ENCODE results near the gene MAPRE3.

MAPRE3 gene

DNA sequence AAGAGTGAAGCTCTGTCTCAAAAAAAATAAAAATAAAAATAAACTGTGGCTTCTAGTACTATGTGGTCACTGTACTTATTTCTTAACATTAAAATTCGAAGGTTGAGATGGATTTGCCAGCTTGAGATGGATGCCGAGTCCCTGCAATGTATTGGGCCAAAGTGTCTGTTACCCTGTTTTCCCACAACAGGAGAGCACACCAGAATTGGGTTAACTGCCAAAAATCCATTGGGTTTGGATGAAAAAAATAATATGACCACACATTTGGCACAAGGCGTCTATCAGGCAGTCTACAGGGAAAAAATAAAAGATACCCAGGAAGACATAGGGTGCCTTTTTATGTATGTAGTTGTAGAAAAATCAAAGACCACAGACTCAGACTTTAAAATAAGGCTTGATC lies 19.2 kb upstream of the MAPRE3 start:
- no peak for DNase-seq

- no peak for DNase-seq
Measured at GRCh38 chr2:26952374-26952773, 18.1 kb upstream of the MAPRE3 start.

DNA sequence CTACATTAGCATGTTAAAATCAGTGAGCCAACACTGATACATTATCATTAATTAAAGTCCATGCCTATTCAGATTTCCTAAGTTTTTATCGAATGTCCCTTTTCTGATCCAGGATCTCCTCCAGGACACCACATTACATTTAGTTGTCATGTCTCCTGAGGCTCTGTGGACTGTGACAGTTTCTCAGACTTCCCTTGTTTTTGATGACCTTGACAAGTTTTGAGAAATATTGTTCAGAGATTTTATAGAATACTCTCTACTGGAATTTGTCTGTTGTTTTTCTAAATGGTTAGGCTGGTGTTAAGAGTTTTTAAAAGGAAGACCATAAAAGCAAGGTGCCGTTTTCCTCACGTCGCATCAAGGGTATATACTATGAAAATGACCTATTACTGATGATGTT lies 16.3 kb upstream of the MAPRE3 start:
- DNase-seq, result no peak

DNA sequence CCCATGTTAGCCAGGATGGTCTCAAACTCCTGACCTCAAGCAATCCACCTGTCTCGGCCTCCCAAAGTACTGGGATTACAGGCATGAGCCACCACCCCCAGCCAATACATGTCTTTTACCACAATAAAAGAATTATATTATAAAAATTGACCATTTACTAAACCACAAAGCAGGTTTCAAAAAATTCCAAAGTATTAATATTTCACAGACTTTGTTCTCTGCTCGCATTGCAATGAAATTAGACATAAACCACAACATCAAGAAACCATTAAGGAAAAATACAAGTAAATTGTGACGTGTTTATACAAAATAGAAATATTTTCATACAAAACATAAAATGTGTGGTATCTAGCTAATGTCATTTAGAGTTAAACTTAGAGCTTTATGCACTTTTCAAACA lies 13.4 kb upstream of the MAPRE3 start:
- DNase-seq, result no peak

GRCh38 chr2:26957534-26957933 lies 12.9 kb upstream of the MAPRE3 start:
- no peak for DNase-seq

DNA sequence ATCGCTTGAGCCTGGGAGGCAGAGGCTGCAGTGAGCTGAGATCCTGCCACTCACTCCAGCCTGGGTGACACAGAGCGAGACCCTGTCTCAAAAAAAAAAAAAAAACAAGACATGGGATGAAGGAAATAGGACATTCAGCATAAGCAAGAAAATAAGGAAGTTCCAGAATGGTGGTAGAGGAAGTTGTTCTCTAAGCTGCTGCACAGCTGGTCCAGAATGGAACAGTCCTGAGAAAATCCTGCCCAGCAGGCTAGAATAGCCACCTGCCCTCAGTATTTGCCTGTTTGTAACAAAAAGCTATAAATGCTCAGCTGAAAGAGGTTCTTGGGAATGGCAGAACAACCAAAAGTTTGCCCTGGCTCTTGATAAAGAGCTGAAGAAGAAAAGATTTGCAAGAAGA lies 11.1 kb upstream of the MAPRE3 start:
- DNase-seq, result no peak

DNA sequence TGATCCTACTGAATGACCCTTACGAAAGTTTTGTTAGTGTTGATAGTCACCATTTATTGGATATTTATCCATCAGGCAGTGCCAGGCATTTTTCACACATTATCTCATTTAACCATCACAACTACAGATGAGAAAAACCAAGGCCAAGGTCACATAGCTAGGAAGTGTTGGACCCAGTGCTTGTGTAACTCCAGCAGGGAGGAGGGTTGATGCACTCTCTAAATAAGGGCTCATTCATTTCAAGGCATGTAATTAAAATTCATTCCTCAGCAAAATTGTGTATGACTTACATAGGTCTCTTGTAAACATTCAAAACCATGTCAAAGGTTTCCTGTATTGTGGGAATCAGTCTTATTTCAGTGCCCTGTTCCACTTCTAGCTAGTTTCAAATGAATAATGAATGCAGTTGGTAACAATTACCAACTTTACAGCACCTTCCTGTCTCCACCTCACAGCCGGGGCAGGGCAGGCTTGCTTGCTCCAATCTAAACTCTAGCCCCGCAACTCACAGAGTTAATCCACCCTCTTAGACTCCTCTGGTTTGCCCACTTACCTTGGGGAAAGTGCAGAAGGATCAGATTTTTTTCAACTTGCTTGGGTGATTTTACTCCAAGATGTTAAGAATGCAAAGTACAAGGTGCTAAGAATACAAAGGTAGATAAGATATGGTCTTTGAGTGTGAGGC lies 5.8 kb upstream of the MAPRE3 start:
- DNase-seq, result no peak

GRCh38 chr2:26968001-26968400 lies 2.4 kb upstream of the MAPRE3 start:
- no peak for DNase-seq

DNA sequence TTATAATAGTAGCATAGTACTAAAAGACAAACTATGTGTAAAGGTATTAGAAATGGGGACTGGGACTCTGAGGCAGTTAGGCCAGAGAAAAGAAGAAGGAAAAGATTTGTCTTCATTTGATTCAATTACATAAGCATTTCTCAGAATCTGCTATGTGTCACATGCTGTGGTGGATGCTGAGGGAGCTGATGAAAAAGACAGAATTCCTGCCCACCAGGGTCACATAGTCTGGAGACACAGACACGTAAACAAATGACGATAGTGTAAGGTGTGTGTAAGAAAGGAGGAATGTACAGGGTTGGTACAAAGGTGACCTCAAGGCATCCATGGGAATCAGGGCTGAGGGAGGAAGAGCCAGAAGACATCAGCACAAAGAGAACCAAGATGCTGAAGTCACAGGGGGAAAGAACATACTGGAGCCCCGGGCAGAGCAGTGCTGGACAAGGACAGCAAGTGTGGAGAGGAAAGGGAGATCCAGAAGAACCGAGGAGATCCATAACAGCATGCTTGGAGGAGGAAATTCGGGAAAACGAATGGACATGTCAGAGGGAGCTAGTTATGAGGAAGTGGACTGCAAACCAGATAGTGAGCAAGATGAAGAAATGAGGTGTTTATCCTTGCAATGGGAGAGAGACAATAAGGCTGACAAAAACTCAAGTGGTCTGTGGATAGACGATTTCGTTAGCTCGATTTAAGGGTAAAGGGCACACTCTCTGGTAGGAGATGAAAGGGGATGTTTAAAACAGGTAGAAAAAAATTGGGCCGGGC lies 1.2 kb upstream of the MAPRE3 start:
- DNase-seq, result no peak

DNA sequence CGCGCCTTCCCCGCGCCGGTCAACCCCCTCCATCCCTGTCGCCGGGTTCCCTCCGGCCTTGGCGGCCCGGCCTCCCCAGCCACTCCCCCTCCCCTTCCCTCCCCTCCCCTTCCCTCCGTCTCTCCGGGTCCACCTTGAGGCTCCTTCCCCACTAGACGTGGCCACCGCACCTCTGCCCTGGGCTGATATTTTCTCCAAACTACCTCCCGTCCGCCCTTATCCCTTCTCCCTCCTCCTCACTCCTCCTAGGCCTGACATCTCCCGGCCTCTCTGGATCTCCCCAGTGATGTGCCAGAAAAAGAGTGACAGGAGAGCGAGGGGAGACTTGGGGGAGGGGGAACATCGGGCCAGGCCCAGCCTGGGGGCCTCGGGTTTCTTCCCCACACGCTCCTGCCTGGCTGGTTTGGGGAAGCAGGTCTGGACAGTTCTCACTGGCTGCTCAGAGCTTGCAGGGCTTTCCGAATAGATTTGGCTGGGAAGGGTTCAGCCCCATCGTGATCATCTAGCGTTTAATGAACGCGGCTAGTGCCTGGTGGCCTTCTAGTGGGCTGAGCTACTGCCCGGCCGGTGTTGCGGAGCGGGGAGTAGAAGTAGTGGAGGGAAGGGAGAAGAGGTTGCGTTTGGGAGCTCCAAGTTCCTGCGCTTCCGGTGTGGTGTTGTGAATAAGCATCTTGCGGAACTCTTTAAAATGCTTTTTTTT lies 641 bp downstream of the MAPRE3 start:
- no peak for DNase-seq

DNA sequence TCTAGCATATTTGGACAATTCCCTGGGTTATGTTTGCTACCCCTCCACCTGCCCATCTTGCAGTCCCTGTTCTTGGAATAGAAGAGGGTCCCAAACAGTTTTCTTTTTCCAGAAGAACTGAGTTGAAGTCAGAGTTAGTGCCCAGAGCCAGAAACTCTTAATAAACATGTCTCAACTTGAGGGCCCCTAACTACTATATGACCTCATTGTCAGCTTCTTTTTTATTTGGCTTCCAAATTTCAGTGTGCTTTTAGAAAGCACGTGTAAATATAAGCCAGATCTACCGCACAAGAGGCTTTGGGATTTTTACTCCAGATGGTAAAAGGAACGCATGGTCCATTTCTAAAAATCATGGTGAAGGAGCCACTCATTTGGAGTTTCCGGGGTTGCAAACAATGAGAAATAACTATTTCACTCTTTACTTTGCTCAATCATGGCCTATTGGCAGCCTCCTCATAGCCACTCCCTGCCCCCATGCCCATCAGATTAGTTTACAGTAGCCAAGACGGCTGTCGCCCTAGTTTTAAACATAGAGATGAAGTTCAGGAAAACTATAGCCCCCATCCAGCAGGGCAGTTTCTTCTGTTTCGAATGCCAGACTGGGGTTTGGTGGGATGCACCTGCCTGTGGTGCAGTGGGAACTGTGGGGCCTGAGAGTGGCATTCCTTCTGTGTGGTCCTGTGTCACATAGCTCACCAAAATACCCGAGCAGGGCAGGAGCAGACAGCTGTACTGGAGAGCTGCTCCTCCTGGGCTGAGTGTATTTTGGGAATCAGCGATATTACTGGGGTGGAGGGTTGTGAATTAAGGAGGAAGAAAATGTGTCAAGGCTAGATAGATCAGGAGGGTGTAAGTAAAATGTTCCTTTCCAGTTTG lies 1.7 kb downstream of the MAPRE3 start:
- no peak for DNase-seq

GRCh38 chr2:26974352-26974751 lies 3.9 kb downstream of the MAPRE3 start:
- no peak for DNase-seq

DNA sequence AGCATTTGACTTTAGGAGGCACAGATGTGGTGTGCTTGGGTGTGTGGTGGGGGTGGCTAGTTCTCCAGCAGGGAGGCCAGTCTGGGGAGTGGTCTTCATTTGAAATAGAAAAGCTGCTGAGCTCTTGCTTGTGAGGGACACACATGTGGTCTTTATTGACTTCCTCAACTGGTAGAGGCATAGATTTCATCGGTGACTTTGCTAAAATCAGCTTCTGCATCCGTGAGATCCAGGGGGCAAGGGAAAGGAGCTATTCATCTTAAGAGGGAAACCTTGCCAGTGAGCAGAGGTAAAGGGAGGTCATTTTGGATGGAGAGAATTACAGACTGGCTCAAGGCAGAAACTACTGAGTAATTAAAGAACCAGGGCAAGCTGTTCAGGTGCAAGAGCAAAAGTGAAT lies 4.7 kb downstream of the MAPRE3 start:
- DNase-seq, result no peak

GRCh38 chr2:26975656-26976055 lies 5.2 kb downstream of the MAPRE3 start:
- no peak for DNase-seq

DNA sequence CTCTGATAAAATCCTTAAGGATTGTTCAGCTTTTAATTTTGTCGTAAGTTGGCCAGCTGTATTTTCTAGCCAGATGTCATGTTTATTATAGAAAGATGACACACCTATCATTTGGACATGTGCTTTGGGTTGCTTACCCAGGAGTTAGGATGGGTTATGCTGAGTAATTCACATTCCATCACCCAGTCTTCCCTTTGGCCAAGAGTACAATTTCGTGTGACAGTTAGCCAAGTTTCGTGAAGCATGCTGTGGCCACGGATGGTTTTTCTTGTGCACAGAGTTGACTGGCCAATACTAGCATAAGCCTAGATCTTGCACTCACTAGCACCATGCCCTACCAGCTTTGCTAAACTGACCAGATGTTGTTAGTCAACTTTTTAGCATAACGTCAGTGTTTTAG lies 5.8 kb downstream of the MAPRE3 start:
- DNase-seq, result no peak

- DNase-seq, result no peak
Measured at GRCh38 chr2:26977012-26977411, 6.6 kb downstream of the MAPRE3 start.

DNA sequence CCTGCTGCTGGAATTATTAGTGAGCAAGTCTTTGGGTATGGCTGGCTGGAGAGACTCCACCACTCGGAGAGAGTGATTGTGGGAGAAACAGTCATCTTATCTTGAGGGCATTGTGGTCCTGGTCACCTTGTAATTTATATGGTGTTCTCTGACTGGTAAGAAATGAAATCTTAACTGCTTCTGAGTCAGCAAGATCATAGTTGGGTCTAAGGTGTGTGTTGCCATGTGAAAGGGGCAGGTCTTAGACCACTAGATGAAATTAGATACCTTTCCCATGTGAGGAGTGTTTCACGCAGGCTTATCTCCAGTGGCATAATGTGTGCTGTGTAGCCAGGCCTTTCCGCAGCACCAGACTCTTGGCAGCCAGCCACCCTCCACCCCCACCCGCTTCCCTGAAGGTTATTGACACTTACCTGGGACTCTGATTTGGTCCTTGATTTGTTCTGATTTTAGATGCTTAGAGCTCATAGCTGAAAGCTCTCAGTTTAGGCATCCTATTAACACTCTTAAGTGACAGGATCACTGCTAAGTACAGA lies 7.7 kb downstream of the MAPRE3 start:
- DNase-seq, result no peak

- no peak for DNase-seq
Measured at GRCh38 chr2:26979741-26980140, 9.3 kb downstream of the MAPRE3 start.

- no peak for DNase-seq
Measured at GRCh38 chr2:26980971-26981370, 10.5 kb downstream of the MAPRE3 start.

DNA sequence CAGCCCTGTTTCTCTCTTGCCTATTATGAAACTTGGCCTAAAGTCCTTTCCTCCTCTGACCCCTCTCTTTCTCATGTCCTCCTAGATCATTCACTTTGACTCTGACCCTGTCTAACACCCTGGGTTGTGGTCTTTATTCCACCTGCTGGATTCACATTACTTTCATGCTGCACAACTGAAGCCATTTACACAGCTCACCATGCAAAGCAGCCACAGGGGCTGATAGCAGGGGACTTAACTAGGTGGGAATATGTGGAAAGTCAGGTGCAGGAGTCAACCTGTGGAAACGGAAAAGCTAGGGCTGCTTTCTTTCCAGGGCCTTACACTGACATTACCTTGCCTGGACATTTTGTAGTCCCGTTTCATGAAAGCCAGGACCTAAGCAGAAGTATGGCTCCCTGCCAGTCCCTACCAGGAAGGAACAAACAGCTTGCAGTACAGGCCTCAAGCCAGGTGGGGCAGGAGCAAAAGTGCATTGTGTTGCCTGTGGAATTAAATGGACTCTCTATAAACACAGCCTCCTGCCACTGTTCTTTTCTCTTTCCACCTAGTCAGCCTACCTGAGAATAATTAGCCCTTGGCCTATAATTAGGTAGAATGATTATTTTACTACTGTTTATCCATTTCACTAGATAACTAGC lies 11.8 kb downstream of the MAPRE3 start:
- peak; percentile 37 for DNase-seq

GRCh38 chr2:26983746-26984145 lies 13.3 kb downstream of the MAPRE3 start:
- DNase-seq, result no peak

GRCh38 chr2:26985807-26986206 lies 15.4 kb downstream of the MAPRE3 start:
- DNase-seq, result no peak
